Activated B cell treated with CpG ODN at 0.5 μM for 24 hours (primary cell): ENCODE results near the gene OPA1. TPM values are rescaled to one million over a fixed set of nuclear protein-coding genes. Genes with fewer than 3 reads are reported as not detected.

ENCODE experiments used
- ATAC-seq: fragments of 200-7000 bp; cut with Tn5 transposase; one replicate; pipeline ENCODE4 v1.10.0; 2021; ENCODE audit warnings: low read depth, mild to moderate bottlenecking, moderate library complexity
- CTCF ChIA-PET: fragments of 350-600 bp; sonication (Branson Sonifier 250); formaldehyde crosslinking; loops from one replicate; lab custom pipeline; 2021; ENCODE audit warnings: antibody characterized with exemption; lab: Charles Lee
- POLR2A ChIA-PET: fragments of 350-600 bp; sonication (Branson Sonifier 250); formaldehyde crosslinking; loops from one replicate; lab custom pipeline; 2021; ENCODE audit warnings: antibody characterized with exemption; lab: Charles Lee
- DNase-seq: peaks from one replicate; pipeline ENCODE4 v3.0.0; 2022
- H3K27ac Mint-ChIP-seq: one replicate; pipeline ENCODE4 v1.8.0; 2020; ENCODE audit warnings: mixed read lengths
- H3K27me3 Mint-ChIP-seq: one replicate; pipeline ENCODE4 v1.8.0; 2021; ENCODE audit warnings: mixed read lengths
- H3K36me3 Mint-ChIP-seq: one replicate; pipeline ENCODE4 v1.8.0; 2021; ENCODE audit warnings: low read depth, mixed read lengths
- H3K4me1 Mint-ChIP-seq: one replicate; pipeline ENCODE4 v1.8.0; 2021; ENCODE audit warnings: mixed read lengths
- H3K4me3 Mint-ChIP-seq: one replicate; pipeline ENCODE4 v1.8.0; 2020; ENCODE audit warnings: mild to moderate bottlenecking, mixed read lengths
- H3K9me3 Mint-ChIP-seq: one replicate; pipeline ENCODE4 v1.8.0; 2020; ENCODE audit warnings: mixed read lengths
- CTCF ChIP-seq: fragments of 200-600 bp; IDR thresholded peaks from one replicate; pipeline ENCODE4 v1.8.0; 2022; ENCODE audit warnings: antibody characterized with exemption, mild to moderate bottlenecking
- intact Hi-C: fragments of 100-400 bp; cut with micrococcal nuclease; formaldehyde crosslinking; loops from one replicate; pipeline ENCODE4 v1.15.1; 2024
- total RNA-seq: library from RNA; stranded (reverse); gene quantifications from 2 replicates; pipeline ENCODE4 v1.2.3, GENCODE V29; 2022

OPA1 gene
- total RNA-seq, 1 donor from 2014 or later = 80.6 TPM

- H3K4me3 Mint-ChIP-seq = no peak overlapping the region
- DNase-seq = no peak
- ChIA-PET CTCF (no interaction called here), POLR2A (no interaction called here)
- peaks cover 53% of the 10 kb centered on the region for H3K36me3 Mint-ChIP-seq
- no peaks in the 10 kb centered on the region for H3K9me3 Mint-ChIP-seq
- no peak for TF ChIP-seq CTCF
- H3K27ac Mint-ChIP-seq = no peak overlapping the region
- intact Hi-C loops = no loop called here
- peaks cover 32% of the 10 kb centered on the region for H3K4me1 Mint-ChIP-seq
- ATAC-seq = no peak
- no peaks in the 10 kb centered on the region for H3K27me3 Mint-ChIP-seq
Measured at GRCh38 chr3:193614430-193614829, 21.4 kb downstream of the OPA1 start.

DNA sequence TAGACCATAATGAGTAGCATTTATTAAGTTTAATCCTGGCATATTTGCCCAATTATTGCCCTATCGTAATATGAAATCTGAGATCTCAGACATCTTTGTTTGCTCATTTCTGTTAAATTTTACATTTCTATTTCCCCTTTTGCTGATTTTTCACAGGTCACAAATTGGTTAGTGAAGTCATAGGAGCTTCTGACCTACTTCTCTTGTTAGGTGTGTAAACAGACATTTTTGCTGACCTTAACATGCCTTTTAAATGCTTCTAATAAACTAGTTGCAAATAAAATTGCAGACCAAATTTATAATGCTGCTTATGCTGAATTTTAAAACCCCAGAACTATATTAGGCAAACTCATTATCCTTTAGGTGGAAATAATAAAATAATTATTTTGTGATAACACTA, 24.6 kb downstream of the OPA1 start:
- no peak for TF ChIP-seq CTCF
- no peaks in the 10 kb centered on the region for H3K27me3 Mint-ChIP-seq
- peaks cover 71% of the 10 kb centered on the region for H3K36me3 Mint-ChIP-seq
- ATAC-seq = no peak
- ChIA-PET CTCF (no interaction called here), POLR2A (no interaction called here)
- no peak overlapping the region for H3K27ac Mint-ChIP-seq
- intact Hi-C loops = no loop called here
- DNase-seq = no peak
- peaks cover 15% of the 10 kb centered on the region for H3K4me1 Mint-ChIP-seq
- H3K9me3 Mint-ChIP-seq = no peaks in the 10 kb centered on the region
- no peak overlapping the region for H3K4me3 Mint-ChIP-seq

DNA sequence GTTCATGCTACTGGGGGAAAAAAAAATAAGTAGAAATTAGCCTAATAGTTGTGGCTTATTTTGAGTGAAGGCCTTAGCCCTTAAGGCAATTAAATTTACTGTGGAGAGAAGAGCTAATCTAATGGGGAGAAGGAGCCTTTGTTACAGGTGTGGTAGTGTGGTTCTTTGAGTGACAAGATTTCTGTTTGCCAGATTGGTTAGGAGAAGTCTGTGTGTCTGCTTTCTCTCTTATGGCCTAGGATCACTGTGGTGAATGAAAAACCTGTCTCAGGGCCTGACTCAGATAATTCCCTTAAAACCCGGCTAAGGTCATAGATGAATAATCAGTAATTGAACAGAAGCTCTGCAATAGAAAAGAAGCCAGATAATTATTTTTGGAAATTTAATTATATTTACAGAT, 27.0 kb downstream of the OPA1 start:
- ChIA-PET CTCF (no interaction called here), POLR2A (no interaction called here)
- intact Hi-C loops = no loop called here
- DNase-seq (no peak), ATAC-seq (no peak)
- H3K9me3 Mint-ChIP-seq = no peaks in the 10 kb centered on the region
- H3K4me1 Mint-ChIP-seq = no peaks in the 10 kb centered on the region
- H3K27ac Mint-ChIP-seq = no peak overlapping the region
- peaks cover 67% of the 10 kb centered on the region for H3K36me3 Mint-ChIP-seq
- TF ChIP-seq CTCF = no peak
- no peaks in the 10 kb centered on the region for H3K27me3 Mint-ChIP-seq
- no peak overlapping the region for H3K4me3 Mint-ChIP-seq

GRCh38 chr3:193620650-193621049, 27.6 kb downstream of the OPA1 start:
- Mint-ChIP-seq H3K4me3 (no peak overlapping the region), H3K4me1 (no peaks in the 10 kb centered on the region), H3K9me3 (no peaks in the 10 kb centered on the region), H3K36me3 (peaks cover 62% of the 10 kb centered on the region), H3K27me3 (no peaks in the 10 kb centered on the region), H3K27ac (no peak overlapping the region)
- POLR2A ChIA-PET = no interaction called here
- no peak for TF ChIP-seq CTCF
- CTCF ChIA-PET = no interaction called here
- intact Hi-C loops = no loop called here
- ATAC-seq = no peak
- DNase-seq = no peak

DNA sequence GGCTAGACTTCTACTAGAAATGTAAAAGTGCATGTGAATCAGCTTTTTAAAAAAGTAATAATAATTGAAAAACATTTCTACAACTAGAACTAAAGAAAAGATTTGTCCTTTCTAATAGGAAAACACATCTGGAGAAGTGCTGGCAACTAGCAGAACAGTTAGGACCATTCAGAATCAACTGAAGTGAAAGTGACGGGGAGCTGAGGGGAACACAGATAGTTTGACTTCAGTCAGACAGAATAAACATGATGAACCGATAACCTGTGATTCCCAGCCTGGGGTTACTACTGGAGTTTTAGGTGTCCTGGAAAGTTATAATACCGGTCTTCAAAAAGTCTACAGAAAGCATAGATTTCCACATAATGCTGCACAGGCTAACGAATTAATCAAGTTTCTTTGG, 28.1 kb downstream of the OPA1 start:
- ChIA-PET POLR2A (no interaction called here), CTCF (no interaction called here)
- H3K36me3 Mint-ChIP-seq = peaks cover 64% of the 10 kb centered on the region
- DNase-seq = no peak
- no peaks in the 10 kb centered on the region for H3K27me3 Mint-ChIP-seq
- H3K27ac Mint-ChIP-seq = no peak overlapping the region
- H3K4me1 Mint-ChIP-seq = no peaks in the 10 kb centered on the region
- H3K4me3 Mint-ChIP-seq = no peak overlapping the region
- intact Hi-C loops = no loop called here
- TF ChIP-seq CTCF = no peak
- no peaks in the 10 kb centered on the region for H3K9me3 Mint-ChIP-seq
- no peak for ATAC-seq
